ENCODE results near the gene STX5. TPM values are rescaled to one million over a fixed set of nuclear protein-coding genes. Genes with fewer than 3 reads are reported as not detected.

Gene STX5
- total RNA-seq, 1 donor from 2014 or later, result 30.2 TPM

- Histone ChIP-seq H2AFZ (replicated peaks) (no peak overlapping the region), H3K4me2 (no peak overlapping the region), H4K20me1 (ENCODE audit: low read depth) (peaks cover 16% of the 10 kb centered on the region), H3K79me2 (ENCODE audit: low read depth) (peaks cover 50% of the 10 kb centered on the region), H3K27me3 (no peaks in the 10 kb centered on the region), H3K9ac (no peak overlapping the region), H3K4me1 (peaks cover 6% of the 10 kb centered on the region), H3K36me3 (peaks cover 2% of the 10 kb centered on the region), H3K4me3 (no peak overlapping the region), H3F3A (ENCODE audit: low read depth) (peaks cover 74% of the 10 kb centered on the region), H3K27ac (no peak overlapping the region), H3K9me3 (ENCODE audit: low read depth) (no peaks in the 10 kb centered on the region)
- Mint-ChIP-seq H3K9me3 (no peaks in the 10 kb centered on the region), H3K4me1 (peaks cover 31% of the 10 kb centered on the region), H3K27ac (no peak overlapping the region), H3K36me3 (peaks cover 22% of the 10 kb centered on the region), H3K4me3 (peak overlapping the region; percentile 89), H3K27me3 (ENCODE audit: insufficient read depth, low read depth) (peaks cover 7% of the 10 kb centered on the region)
- no peak for TF ChIP-seq EZH2phosphoT487 (IDR thresholded peaks at IDR 0.05)
- no peak for TF ChIP-seq EZH2 (IDR thresholded peaks at IDR 0.05)
- TF ChIP-seq CTCF (IDR thresholded peaks at IDR 0.05), result no peak
- DNase-seq (ENCODE audit: low spot score), result no peak
These were observed 42.3 kb downstream of the STX5 start for GRCh38 chr11:62789576-62789975.

- no peak overlapping the region for H3K27ac ChIP-seq
These were observed 42.9 kb downstream of the STX5 start for GRCh38 chr11:62788991-62789390.

GRCh38 chr11:62787005-62787759 is 44.7 kb downstream of the STX5 start, which contains the start of gene TMEM179B:
TSS of gene TMEM179B (plus strand) at chr11:62787402. CDS start at chr11:62787432, 30 bp downstream.
- peak within 1 kb of the TSS; percentile 37 for H3K27ac Mint-ChIP-seq
- peak; percentile 99 for DNase-seq (ENCODE audit: low spot score)
- Histone ChIP-seq H2AFZ (replicated peaks) (peak within 1 kb of the TSS; percentile 40), H3K27me3 (no peaks in the 10 kb centered on the region), H3K9me3 (ENCODE audit: low read depth) (no peaks in the 10 kb centered on the region), H3K4me3 (peak within 1 kb of the TSS; percentile 79), H3K27ac (peak within 1 kb of the TSS; percentile 84), H3K4me1 (peaks cover 6% of the 10 kb centered on the region), H4K20me1 (ENCODE audit: low read depth) (peaks cover 16% of the 10 kb centered on the region), H3K9ac (peak within 1 kb of the TSS; percentile 76), H3K36me3 (no peaks in the 10 kb centered on the region), H3F3A (ENCODE audit: low read depth) (peaks cover 61% of the 10 kb centered on the region), H3K79me2 (ENCODE audit: low read depth) (peaks cover 50% of the 10 kb centered on the region), H3K4me2 (peak within 1 kb of the TSS; percentile 85)
- H3K4me3 Mint-ChIP-seq, result peak within 1 kb of the TSS; percentile 89
- peaks cover 7% of the 10 kb centered on the region for H3K27me3 Mint-ChIP-seq (ENCODE audit: insufficient read depth, low read depth)
- H3K4me1 Mint-ChIP-seq, result peaks cover 26% of the 10 kb centered on the region
- peak; percentile 44 for TF ChIP-seq CTCF (IDR thresholded peaks at IDR 0.05)
- no peak for TF ChIP-seq EZH2 (IDR thresholded peaks at IDR 0.05)
- H3K36me3 Mint-ChIP-seq, result peaks cover 25% of the 10 kb centered on the region
- no peaks in the 10 kb centered on the region for H3K9me3 Mint-ChIP-seq

More at GRCh38 chr11:62788991-62789390, 42.9 kb downstream of the STX5 start:
- no peak overlapping the region for H3K4me2 ChIP-seq
- H3K36me3 ChIP-seq, result no peaks in the 10 kb centered on the region
- H3K4me3 ChIP-seq, result no peak overlapping the region
- H3K27me3 Mint-ChIP-seq (ENCODE audit: insufficient read depth, low read depth), result peaks cover 7% of the 10 kb centered on the region
- peaks cover 50% of the 10 kb centered on the region for H3K79me2 ChIP-seq (ENCODE audit: low read depth)
- H3F3A ChIP-seq (ENCODE audit: low read depth), result peaks cover 74% of the 10 kb centered on the region
- no peaks in the 10 kb centered on the region for H3K9me3 ChIP-seq (ENCODE audit: low read depth)
- peaks cover 17% of the 10 kb centered on the region for H3K36me3 Mint-ChIP-seq
- H3K9ac ChIP-seq, result no peak overlapping the region
- H3K4me3 Mint-ChIP-seq, result peak overlapping the region; percentile 89
- no peak overlapping the region for H2AFZ ChIP-seq (replicated peaks)
- H3K4me1 ChIP-seq, result peaks cover 6% of the 10 kb centered on the region
- peaks cover 16% of the 10 kb centered on the region for H4K20me1 ChIP-seq (ENCODE audit: low read depth)
- no peak overlapping the region for H3K27ac Mint-ChIP-seq
- H3K4me1 Mint-ChIP-seq, result peaks cover 31% of the 10 kb centered on the region
- no peaks in the 10 kb centered on the region for H3K27me3 ChIP-seq
- no peak for DNase-seq (ENCODE audit: low spot score)
- H3K9me3 Mint-ChIP-seq, result no peaks in the 10 kb centered on the region
- TF ChIP-seq CTCF (IDR thresholded peaks at IDR 0.05) (no peak), EZH2phosphoT487 (IDR thresholded peaks at IDR 0.05) (no peak), EZH2 (IDR thresholded peaks at IDR 0.05) (no peak)
